ENCODE data around the gene DMRT2. TPM values are rescaled to one million over a fixed set of nuclear protein-coding genes. Genes with fewer than 3 reads are reported as not detected.
A peak's percentile ranks its signal among the peaks of the same experiment; 100 is the strongest.

Gene DMRT2
- total and polyA plus RNA-seq, 12 donors = 0.03 to 0.30 (median 0.23) TPM; not detected in 5

- intact Hi-C loops (cut with DNase I) = loop anchor here in 8 of 10 donors (2.0 to 10.0 kb wide), 9 partner anchors 113 to 663 kb away; no protein-coding TSS in a partner anchor
- DNase-seq (no peak), ATAC-seq (no peak)
- 87% methylated on average over 3 of the region's 3 CpGs for WGBS, 2 donors
- peaks cover 0 to 77% (median 29%) of the 10 kb centered on the region in 7 donors for H3K27me3 ChIP-seq
- H3K4me3 ChIP-seq = no peak overlapping the region
- H3K4me1 ChIP-seq = peaks cover 0 to 22% (median 0%) of the 10 kb centered on the region in 9 donors
- no peak overlapping the region for H3K27ac ChIP-seq
- no peaks in the 10 kb centered on the region for H3K36me3 ChIP-seq
- no peaks in the 10 kb centered on the region for H3K9me3 ChIP-seq
- TF ChIP-seq CTCF (IDR thresholded peaks at IDR 0.05) = no peak
Measured at GRCh38 chr9:1007312-1007711, 42.8 kb upstream of the DMRT2 start.

GRCh38 chr9:1008216-1008615 is 41.9 kb upstream of the DMRT2 start:
- Histone ChIP-seq H3K4me3 (no peak overlapping the region), H3K9me3 (no peaks in the 10 kb centered on the region), H3K27ac (no peak overlapping the region), H3K4me1 (peaks cover 0 to 22% (median 0%) of the 10 kb centered on the region in 9 donors), H3K27me3 (peaks cover 0 to 68% (median 26%) of the 10 kb centered on the region in 7 donors), H3K36me3 (no peaks in the 10 kb centered on the region)
- DNase-seq (no peak), ATAC-seq (no peak)
- no peak for TF ChIP-seq CTCF (IDR thresholded peaks at IDR 0.05)
- intact Hi-C loops (cut with DNase I) = loop anchor here in 8 of 10 donors (2.0 to 10.0 kb wide), 9 partner anchors 113 to 663 kb away; no protein-coding TSS in a partner anchor
- 83 to 94% methylated on average over 3 of the region's 3 CpGs for WGBS, 2 donors

- Histone ChIP-seq H3K4me1 (peaks cover 0 to 22% (median 0%) of the 10 kb centered on the region in 9 donors), H3K27ac (no peak overlapping the region), H3K36me3 (no peaks in the 10 kb centered on the region), H3K9me3 (no peaks in the 10 kb centered on the region), H3K27me3 (peaks cover 0 to 58% (median 26%) of the 10 kb centered on the region in 7 donors), H3K4me3 (no peak overlapping the region)
- 7% methylated on average over 14 of the region's 14 CpGs for WGBS, 2 donors
- peak; percentile 89 to 98 (median 94) for TF ChIP-seq CTCF (IDR thresholded peaks at IDR 0.05)
- ATAC-seq (peak; percentile 87 to 95 (median 92)), DNase-seq (peak; percentile 72 to 84)
- intact Hi-C loops (cut with DNase I) = loop anchor here in 8 of 10 donors (1.0 to 10.0 kb wide), 10 partner anchors 114 to 664 kb away; no protein-coding TSS in a partner anchor
Measured at GRCh38 chr9:1009101-1009707, 41.0 kb upstream of the DMRT2 start.

GRCh38 chr9:1013021-1013420 is 37.1 kb upstream of the DMRT2 start:
- no peak for DNase-seq
- Histone ChIP-seq H3K27me3 (peaks cover 0 to 47% (median 19%) of the 10 kb centered on the region in 7 donors), H3K9me3 (no peaks in the 10 kb centered on the region), H3K27ac (no peak overlapping the region), H3K36me3 (no peaks in the 10 kb centered on the region), H3K4me3 (no peak overlapping the region), H3K4me1 (peaks cover 0 to 22% (median 0%) of the 10 kb centered on the region in 9 donors)
- intact Hi-C loops (cut with DNase I) = loop anchor here in 1 of 10 donors (10.0 kb wide), 1 partner anchor 62 kb away; no protein-coding TSS in a partner anchor
- no peak for ATAC-seq
- no peak for TF ChIP-seq CTCF (IDR thresholded peaks at IDR 0.05)
- 66 to 71% methylated on average over 5 of the region's 5 CpGs for WGBS, 2 donors
